ENCODE measurements around the gene VSX2.
"Not testable (repeated sequence)": the region's sequence is repeated elsewhere in the genome, so short reads cannot be mapped to it uniquely, and the experiment has no call there.

Gene VSX2

GRCh38 chr14:74260525-74261233 is 21.4 kb downstream of the VSX2 start:
- no peak for DNase-seq

DNA sequence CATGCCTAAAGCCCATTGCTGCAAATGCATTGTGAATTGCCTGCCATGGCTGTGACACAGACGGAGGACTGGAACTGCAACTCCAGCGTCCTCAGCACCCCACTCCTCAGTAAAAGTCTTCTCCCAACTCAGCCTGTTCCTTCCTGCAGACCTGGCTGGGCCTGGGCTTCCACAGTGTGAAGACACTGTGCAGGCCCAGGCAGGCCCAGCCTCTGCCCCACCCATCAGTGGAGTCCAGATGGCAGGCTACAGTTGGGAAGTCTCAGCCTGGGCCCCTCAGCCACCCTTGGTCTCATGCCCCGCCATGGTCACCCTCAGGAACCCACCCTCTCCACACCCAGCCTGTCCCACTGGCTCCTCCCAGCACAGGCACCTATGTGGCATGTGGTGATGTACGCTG is 22.0 kb downstream of the VSX2 start:
- no peak for DNase-seq

DNA sequence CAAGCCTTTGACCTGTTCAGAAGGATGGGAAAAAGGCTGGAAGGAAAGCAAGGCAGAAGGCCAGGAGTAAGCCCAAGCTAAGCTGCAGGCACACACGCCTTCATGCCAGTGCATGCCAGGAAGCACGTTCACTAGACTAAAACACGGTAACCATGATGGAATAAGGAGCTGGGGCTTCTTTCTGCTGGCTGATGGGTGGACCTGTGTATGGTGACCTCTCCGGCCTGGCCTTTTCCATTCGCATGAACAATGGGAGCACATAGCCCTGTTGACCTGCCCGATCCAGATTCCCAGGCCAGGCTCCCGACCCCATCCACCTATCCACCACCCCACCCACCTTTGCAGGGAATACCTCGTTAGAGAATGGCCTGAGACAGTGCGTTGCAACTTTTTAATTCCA is 22.8 kb downstream of the VSX2 start:
- DNase-seq, result no peak

DNA sequence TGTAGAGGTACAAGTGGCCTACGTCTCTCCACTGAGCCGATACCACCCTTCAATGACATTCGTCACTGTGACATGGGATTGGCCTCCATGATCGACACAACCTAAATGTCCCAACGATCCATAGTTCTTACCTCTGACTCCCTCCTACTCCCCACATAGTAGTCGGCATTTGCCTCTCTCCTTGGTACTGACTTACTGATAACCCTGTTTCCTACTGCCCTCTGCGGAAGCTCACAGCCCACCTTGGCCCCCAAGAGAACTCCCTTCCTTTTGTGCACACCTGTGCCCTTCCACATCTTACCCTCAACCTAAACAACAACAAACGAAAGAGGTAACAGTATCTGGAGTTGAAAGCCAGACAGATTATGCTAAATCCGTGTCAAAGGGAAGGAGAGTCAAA is 23.9 kb downstream of the VSX2 start:
- no peak for DNase-seq

DNA sequence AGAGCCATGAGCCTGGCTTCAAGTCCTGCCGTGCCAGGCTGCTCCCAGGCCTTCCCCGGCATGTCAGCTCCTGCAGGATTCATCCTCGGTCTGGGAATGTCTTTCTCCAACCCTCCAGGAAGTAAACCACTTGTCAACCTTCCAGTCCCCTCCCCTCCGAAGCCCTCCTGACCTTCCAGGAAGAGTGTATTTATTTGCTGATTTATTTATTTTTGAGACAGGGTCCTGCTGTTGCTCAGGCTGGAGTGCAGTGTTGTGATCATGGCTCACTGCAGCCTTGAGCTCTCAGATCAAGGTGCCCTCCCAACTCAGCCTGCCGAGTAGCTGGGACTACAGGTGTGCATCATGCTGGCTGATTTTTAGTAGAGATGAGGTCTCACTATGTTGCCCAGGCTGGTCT is 24.7 kb downstream of the VSX2 start:
- no peak for DNase-seq

DNA sequence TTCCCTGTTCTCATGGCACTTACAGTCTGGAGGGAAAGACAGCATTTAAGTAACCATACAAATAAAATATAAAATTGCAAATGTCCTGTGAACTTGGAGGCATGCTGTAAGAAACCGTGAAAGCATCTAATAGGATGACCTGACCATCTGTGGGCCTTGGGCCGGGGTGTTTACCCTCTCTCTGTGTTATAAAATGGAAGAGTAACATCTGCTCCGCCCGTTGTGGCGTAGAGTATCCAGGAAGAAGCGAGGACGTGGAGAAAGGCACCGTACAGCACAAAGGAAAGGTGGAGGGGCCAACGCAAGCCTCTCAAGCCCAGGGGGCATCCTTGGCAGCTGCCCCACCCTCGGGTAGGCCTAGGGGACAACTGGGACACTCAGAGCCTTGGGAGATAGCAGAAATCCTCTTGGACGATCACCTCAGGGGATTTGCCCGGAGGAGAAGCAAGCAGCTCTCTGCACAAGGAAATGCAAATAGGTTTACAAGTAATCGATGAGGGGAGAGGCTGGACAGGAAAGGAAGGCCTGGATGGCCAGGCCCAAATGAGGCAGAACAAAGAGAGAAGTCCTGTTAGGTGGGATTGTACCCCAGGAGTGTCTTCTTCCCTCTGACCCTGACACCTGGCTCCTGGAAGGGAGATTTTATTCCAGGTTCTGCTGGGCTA is 26.2 kb downstream of the VSX2 start:
- DNase-seq, result no peak

DNA sequence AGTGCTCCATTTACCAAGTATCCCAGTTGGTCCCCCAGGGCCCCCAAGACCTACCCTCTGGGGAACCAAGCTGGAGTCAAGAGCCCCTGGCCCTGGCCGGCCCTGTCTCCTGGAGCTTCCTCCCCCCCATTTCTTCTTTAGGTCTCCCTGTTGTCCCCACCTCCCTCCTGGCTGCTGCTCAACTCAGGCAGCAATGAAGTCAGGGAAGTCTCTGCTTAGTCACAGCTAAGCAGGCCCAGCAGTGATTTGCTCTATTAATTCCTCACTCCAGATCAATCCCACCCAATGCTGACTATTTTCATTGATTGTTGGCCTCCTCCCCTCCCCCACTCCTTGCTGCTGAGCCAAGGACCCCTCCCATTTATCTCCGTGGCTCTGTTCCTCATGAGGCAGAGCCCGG is 28.3 kb downstream of the VSX2 start:
- no peak for DNase-seq

DNA sequence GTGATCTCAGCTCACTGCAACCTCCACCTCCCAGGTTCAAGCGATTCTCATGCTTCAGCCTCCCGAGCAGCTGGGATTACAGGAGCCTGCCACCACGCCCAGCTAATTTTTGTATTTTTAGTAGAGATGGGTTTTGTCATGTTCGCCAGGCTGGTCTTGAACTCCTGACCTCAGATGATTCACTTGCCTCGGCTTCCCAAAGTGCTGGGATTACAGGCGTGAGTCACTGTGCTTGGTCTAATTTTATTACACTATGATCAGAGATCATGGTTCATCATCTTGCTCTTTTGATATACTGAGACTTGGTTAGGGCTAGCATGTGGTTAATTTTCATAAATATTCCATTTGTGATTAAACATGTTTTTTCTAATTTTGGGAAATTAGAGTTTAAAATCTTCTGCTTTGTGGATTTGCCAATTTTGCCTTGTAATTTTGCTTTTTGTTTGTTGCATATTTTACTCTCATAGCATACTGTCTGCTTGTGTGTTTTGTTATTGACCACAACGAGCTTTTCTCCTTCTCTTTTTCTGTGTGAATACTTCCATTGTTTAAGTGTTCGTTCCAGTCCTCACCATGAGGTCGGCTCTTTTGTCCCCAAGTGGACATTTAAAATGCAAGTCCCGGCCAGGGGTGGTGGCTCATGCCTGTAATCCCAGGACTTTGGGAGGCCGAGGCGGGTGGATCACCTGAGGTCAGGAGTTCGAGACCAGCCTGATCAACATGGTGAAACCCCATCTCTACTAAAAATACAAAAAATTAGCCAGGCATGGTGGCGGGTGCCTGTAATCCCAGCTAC is 31.3 kb downstream of the VSX2 start:
- DNase-seq, result not testable (repeated sequence)

DNA sequence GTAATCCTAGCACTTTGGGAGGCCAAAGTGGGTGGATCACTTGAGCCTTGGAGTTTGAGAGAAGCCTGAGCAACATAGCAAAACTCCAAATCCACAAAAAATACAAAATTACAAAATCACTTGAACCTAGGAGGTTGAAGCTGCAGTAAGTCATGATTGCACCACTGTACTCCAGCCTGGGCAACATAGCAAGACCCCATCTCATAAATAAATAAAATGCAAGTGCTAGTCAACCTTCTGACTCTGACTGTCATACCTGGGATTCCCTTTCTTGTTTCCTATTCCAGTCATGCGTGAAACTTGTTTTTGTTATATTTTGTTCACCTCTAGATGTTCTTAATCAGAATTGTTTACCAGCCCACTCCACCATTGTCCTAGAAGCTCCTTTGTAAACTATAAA is 32.1 kb downstream of the VSX2 start:
- DNase-seq, result no peak

DNA sequence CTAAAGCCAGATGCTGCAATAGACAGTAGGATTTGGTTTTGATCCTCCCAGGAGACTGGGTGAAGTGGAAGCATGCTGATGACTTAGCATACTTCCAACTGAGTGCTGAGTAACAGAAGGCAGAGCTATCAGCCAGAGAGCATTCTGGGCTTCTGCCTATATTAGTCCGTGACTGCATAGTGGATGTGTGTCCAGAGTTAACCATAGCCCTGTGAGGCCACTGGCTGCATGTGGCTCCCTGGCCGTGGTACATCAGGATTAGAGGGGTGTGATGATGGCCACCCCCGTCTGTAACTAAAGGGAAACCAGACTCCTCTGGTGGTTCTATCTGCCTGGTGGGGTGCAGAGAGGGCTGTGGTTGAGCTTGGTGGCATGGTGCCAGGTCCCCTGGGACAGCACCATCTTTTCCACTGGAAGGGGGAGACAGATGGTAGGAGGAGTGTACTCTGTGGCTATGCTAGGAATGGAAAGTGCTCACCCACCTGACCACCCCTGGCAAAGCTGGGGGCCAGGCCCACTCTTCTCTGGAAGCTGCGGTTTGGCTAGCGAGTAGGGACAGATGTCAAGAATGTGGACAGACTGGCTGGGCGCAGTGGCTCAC is 36.1 kb downstream of the VSX2 start:
- no peak for DNase-seq

GRCh38 chr14:74278080-74278479 is 38.8 kb downstream of the VSX2 start:
- DNase-seq, result no peak

DNA sequence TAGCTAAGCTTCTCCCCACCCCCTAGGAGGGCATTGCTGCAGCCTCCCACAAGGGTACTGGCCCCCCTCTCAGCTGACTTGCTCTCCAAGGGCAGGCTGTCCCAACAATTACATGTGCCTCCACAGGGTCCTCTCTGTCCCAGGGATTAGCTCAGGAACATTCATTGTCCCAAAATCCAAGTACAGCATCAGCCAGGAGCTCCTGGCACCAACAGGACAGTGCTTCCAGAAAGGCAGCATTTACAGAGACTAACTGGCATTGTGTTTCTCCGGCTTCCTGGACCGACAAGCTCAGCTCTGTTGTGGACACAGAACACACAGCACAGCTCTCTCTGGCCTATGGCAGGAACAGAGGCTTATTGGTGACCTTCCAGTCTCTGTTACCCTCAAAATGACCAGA is 41.8 kb downstream of the VSX2 start:
- DNase-seq, result no peak

- DNase-seq, result no peak
Observed at GRCh38 chr14:74286736-74287135, 47.5 kb downstream of the VSX2 start.

- DNase-seq, result no peak
Observed at GRCh38 chr14:74289801-74290200, 50.6 kb downstream of the VSX2 start.

DNA sequence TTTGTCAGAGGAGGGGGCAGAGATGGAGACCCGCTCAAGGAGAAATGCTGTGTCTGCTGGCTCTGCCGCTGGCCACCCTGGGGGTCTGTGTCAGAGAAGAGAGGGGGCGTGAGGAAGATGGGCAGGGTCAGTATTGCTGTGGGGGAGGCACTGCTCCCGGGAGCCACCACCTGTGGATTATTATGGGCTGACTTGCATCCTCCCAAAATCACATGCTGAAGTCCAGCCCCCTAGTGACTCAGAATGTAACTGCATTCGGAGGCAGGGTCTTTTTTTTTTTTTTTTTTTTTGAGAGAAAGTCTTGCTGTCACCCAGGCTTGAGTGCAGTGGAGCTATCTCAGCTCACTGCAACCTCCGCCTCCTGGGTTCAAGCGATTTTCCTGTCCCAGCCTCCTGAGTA is 51.2 kb downstream of the VSX2 start:
- no peak for DNase-seq

DNA sequence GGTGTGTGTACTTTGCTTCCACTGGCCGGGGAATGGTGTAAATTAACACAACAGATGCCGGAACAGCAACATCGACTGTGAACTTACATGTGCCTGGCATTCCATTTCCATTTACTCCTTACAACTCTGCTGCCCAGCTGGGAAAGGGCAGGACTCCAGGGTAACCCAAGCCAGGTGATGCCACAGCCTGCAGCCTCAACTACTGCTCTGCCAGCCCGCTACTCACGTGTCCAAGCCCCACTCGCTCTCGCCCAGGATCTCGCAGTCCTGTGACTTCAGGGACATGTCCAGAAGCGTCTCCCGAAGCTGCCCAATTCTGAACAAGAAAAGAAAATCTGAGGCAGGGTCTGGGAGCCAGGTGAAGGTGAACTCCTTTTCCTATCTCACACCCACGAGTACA is 52.8 kb downstream of the VSX2 start:
- no peak for DNase-seq

- DNase-seq, result no peak
Observed at GRCh38 chr14:74293606-74294005, 54.4 kb downstream of the VSX2 start.

- DNase-seq, result no peak
Observed at GRCh38 chr14:74296037-74296467, 56.8 kb downstream of the VSX2 start.

GRCh38 chr14:74297986-74298385 is 58.7 kb downstream of the VSX2 start:
- no peak for DNase-seq

GRCh38 chr14:74299061-74299545 is 59.9 kb downstream of the VSX2 start:
- peak; percentile 73 for DNase-seq

GRCh38 chr14:74301594-74302151 is 62.4 kb downstream of the VSX2 start:
- DNase-seq, result no peak

DNA sequence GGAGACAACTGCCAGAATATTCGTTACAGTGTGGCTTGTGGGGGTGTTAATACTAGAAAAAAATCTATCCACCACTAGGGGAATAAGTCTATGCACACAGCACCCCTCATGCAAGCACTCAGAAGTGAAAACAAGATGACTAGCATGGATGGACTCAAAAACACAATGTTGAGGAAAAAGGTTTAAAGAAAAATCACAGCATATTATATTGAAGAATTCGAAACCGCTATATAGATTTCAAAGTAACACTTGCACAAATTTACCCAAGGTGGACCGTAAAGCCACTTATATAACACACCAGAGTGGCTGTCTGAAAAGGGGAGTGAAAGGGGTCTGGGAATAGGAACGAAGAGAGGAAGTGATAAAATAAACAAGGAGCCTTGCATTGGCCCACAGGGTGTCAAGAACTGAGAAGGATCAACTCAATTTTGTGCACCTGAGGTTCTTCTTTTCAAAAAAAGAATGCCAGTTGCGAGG is 62.9 kb downstream of the VSX2 start:
- no peak for DNase-seq

All from activated effector memory CD4-positive, alpha-beta T cell treated with anti-CD3 and anti-CD28 coated beads, Interleukin-2, amount 50 U/mL, for 16 hours (primary cell).